IPS-11a (cell line): Measurements from ENCODE around the gene ZNF66.
"Not testable (repeated sequence)": the region's sequence is repeated elsewhere in the genome, so short reads cannot be mapped to it uniquely, and the experiment has no call there.

Source experiments
- H3K4me3 ChIP-seq: one replicate; pipeline ENCODE4 v1.5.1; 2013; ENCODE audit warnings: low read depth, low read length, control low read depth

Gene ZNF66

GRCh38 chr19:20776083-20777076, at the start of gene ZNF66:
TSS of gene ZNF66 (plus strand) at chr19:20776304. CDS start at chr19:20776448, 144 bp downstream.
- H3K4me3 ChIP-seq = peak within 1 kb of the TSS; percentile 87

GRCh38 chr19:20750169-20750568, 25.9 kb upstream of the ZNF66 start:
- not testable (repeated sequence) for H3K4me3 ChIP-seq

- H3K4me3 ChIP-seq = not testable (repeated sequence)
Observed at GRCh38 chr19:20752291-20752690, 23.8 kb upstream of the ZNF66 start.

- H3K4me3 ChIP-seq = not testable (repeated sequence)
Observed at GRCh38 chr19:20769225-20769736, 6.8 kb upstream of the ZNF66 start.

- H3K4me3 ChIP-seq = no peak overlapping the region
Observed at GRCh38 chr19:20787786-20788185, 11.7 kb downstream of the ZNF66 start.

- H3K4me3 ChIP-seq = no peak overlapping the region
Observed at GRCh38 chr19:20791806-20792205, 15.7 kb downstream of the ZNF66 start.

- not testable (repeated sequence) for H3K4me3 ChIP-seq
Observed at GRCh38 chr19:20806311-20807262, 30.5 kb downstream of the ZNF66 start.

GRCh38 chr19:20840371-20840770, 64.3 kb downstream of the ZNF66 start:
- H3K4me3 ChIP-seq = no peak overlapping the region
